Measurements from ENCODE around the gene EGF.
"Not testable (repeated sequence)": the region's sequence is repeated elsewhere in the genome, so short reads cannot be mapped to it uniquely, and the experiment has no call there.

The EGF gene

DNA sequence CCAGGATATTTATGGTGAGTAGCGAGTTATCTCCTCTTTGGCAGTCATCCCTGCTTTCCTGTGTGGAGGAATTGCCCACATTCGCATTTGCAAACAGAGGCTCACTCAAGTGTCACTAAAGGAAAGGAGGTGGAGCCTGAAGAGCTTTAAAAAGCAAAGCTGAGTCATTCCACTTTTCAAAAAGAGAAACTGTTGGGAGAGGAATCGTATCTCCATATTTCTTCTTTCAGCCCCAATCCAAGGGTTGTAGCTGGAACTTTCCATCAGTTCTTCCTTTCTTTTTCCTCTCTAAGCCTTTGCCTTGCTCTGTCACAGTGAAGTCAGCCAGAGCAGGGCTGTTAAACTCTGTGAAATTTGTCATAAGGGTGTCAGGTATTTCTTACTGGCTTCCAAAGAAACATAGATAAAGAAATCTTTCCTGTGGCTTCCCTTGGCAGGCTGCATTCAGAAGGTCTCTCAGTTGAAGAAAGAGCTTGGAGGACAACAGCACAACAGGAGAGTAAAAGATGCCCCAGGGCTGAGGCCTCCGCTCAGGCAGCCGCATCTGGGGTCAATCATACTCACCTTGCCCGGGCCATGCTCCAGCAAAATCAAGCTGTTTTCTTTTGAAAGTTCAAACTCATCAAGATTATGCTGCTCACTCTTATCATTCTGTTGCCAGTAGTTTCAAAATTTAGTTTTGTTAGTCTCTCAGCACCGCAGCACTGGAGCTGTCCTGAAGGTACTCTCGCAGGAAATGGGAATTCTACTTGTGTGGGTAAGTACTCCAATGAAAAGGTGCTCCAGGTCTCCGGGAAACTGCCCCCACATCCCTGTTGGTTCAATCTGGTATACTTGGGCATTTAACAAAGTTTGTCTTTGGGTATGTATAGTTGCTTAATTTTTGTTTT lies at the start of gene EGF:
Gene EGF (plus strand): TSS at position 178 of the 890 bp plus-strand sequence. CDS start 453 bp downstream, at position 631.
- DNase-seq (ENCODE audit: low spot score in 2 of 2) (no peak), ATAC-seq (ENCODE audit: low read depth) (no peak)
- H3K4me3 Mint-ChIP-seq = no peak within 1 kb of the TSS
- H3K4me1 Mint-ChIP-seq = peaks cover 4% of the 10 kb centered on the region
- H3K36me3 Mint-ChIP-seq = no peaks in the 10 kb centered on the region
- H3K9me3 Mint-ChIP-seq = no peaks in the 10 kb centered on the region
- peaks cover 19% of the 10 kb centered on the region for H3K27me3 Mint-ChIP-seq
- H3K27ac Mint-ChIP-seq = no peak within 1 kb of the TSS

DNA sequence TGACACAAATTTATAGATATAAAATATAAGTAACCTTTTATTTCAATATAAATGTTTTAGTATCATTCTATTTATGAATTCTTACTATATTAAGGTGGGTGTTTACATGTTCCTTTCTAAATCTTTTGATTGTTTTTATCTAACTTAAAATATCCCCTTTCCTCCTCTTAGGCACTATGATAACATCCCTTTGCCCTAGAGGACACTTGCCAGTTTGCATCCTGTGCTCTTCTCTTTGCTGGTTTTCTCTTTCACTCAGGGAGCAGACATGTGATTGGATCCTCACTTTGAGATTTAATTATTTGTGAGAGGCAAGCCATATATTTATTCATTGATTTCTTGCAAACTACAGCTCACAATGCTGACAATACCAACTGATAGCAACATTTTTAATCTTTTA lies 48.5 kb upstream of the EGF start:
- no peaks in the 10 kb centered on the region for H3K36me3 Mint-ChIP-seq
- DNase-seq (ENCODE audit: low spot score in 2 of 2) (no peak), ATAC-seq (ENCODE audit: low read depth) (no peak)
- no peaks in the 10 kb centered on the region for H3K4me1 Mint-ChIP-seq
- no peak overlapping the region for H3K27ac Mint-ChIP-seq
- H3K27me3 Mint-ChIP-seq = no peaks in the 10 kb centered on the region
- peaks cover 2% of the 10 kb centered on the region for H3K9me3 Mint-ChIP-seq
- no peak overlapping the region for H3K4me3 Mint-ChIP-seq

DNA sequence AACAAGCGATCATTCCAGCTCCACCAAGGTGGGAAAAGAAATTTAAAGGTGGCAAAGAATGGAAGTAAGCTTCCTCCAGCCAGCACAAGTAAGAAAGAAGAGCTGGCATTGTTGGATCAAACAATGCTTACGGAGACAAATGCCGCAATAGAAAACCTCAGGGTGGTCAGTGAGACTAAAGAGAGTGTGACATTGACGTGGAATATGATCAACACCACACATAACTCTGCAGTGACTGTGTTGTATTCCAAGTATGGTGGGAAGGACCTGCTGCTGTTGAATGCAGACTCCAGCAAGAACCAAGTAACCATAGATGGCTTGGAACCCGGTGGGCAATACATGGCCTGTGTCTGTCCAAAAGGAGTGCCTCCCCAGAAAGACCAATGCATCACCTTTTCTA lies 42.6 kb upstream of the EGF start:
- H3K4me3 Mint-ChIP-seq = no peak overlapping the region
- DNase-seq (ENCODE audit: low spot score in 2 of 2) (no peak), ATAC-seq (ENCODE audit: low read depth) (no peak)
- H3K27me3 Mint-ChIP-seq = no peaks in the 10 kb centered on the region
- peaks cover 3% of the 10 kb centered on the region for H3K36me3 Mint-ChIP-seq
- H3K9me3 Mint-ChIP-seq = no peaks in the 10 kb centered on the region
- no peaks in the 10 kb centered on the region for H3K4me1 Mint-ChIP-seq
- no peak overlapping the region for H3K27ac Mint-ChIP-seq

DNA sequence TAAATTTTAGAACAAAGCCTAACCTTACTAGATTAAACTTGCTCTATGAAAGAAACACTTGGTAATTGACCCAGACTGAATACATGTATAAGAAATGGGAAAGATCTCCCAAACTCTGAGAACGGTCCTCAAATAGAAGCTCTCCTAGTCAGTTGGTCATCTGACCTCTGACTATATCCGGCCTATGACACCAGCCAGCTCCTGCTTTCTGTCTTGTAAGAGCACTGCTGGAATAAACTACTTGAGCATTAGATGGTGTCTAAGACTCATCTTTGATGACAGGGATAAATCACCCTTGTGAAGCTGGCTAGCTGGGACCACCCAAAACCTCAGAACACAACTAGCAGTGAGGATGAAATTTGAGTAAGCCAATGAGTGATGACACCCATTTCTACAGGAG lies 40.6 kb upstream of the EGF start:
- Mint-ChIP-seq H3K27ac (no peak overlapping the region), H3K27me3 (peaks cover 6% of the 10 kb centered on the region), H3K4me1 (no peaks in the 10 kb centered on the region), H3K4me3 (no peak overlapping the region), H3K9me3 (no peaks in the 10 kb centered on the region), H3K36me3 (peaks cover 3% of the 10 kb centered on the region)
- DNase-seq (ENCODE audit: low spot score in 2 of 2) = no peak
- no peak for ATAC-seq (ENCODE audit: low read depth)

DNA sequence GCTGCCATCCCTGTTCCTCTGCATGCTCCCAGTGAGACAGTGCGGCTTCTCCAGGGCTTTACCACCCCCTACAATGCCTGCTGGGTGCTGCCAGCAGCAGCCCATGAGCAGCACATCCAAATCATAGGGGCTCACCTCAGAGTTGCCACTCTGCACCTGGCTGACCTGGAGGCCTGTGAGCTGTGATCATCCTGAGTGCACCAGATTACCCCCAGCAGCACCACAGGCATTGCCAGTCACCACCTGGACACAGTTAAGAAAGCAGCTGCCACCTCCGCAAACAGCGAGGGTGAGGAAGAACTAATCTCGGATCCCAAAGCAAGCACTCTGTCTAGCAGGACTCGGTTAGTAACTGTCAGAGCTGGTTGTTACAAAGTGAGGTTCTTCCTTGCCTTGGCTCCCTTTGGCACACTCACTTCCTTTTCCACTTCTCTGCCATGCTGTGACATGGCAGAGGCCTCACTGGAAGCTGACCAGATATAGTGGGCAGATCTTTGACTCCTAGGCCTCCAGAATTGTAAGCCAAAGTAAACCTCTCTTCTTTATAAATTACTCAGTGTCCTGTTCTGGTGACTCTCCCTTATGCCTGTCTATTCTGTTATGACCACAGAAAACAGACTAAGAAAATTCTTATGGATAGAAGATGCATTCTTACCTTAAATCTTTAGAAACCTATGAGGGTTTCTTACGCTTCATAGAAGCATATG lies 39.6 kb upstream of the EGF start:
- no peak for ATAC-seq (ENCODE audit: low read depth)
- H3K36me3 Mint-ChIP-seq = peaks cover 3% of the 10 kb centered on the region
- peaks cover 6% of the 10 kb centered on the region for H3K27me3 Mint-ChIP-seq
- no peaks in the 10 kb centered on the region for H3K9me3 Mint-ChIP-seq
- H3K4me3 Mint-ChIP-seq = no peak overlapping the region
- H3K27ac Mint-ChIP-seq = no peak overlapping the region
- no peaks in the 10 kb centered on the region for H3K4me1 Mint-ChIP-seq
- no peak for DNase-seq (ENCODE audit: low spot score in 2 of 2)

DNA sequence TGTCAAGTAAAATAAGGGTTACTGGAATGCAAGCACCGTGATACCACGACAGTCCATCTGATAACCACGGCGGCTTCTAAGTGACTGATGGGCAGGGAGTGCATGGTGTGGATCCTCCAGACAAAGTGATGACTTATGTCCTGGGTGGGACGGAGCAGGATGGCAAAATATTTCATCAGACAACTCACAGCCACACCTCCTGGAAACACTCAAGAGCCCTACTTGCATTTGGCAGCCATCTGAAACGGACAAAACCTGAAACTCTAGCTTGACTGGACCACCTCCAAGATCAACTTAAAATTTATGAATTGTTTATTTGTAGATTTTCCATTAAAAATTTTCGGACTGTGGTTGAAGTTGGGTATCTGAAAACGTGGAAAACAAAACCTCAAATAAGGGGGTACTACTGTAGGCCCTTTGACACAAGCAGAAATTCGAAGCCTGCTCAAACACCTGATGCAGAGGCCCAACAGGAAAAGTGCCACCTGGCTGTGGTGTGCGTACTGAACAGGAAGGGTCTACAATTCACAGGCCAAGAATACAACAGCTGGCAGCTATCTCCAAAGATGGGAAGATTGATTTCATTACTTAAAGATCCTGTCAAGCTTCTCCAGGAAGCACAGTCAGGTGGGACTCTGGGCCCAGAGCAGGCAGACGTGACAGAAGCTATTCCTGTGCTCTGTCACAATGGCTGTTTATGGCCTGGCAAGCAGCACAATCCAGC lies 38.7 kb upstream of the EGF start:
- no peak overlapping the region for H3K4me3 Mint-ChIP-seq
- H3K9me3 Mint-ChIP-seq = no peaks in the 10 kb centered on the region
- no peak for ATAC-seq (ENCODE audit: low read depth)
- H3K36me3 Mint-ChIP-seq = peaks cover 3% of the 10 kb centered on the region
- no peak for DNase-seq (ENCODE audit: low spot score in 2 of 2)
- no peak overlapping the region for H3K27ac Mint-ChIP-seq
- H3K27me3 Mint-ChIP-seq = peaks cover 6% of the 10 kb centered on the region
- H3K4me1 Mint-ChIP-seq = no peaks in the 10 kb centered on the region

DNA sequence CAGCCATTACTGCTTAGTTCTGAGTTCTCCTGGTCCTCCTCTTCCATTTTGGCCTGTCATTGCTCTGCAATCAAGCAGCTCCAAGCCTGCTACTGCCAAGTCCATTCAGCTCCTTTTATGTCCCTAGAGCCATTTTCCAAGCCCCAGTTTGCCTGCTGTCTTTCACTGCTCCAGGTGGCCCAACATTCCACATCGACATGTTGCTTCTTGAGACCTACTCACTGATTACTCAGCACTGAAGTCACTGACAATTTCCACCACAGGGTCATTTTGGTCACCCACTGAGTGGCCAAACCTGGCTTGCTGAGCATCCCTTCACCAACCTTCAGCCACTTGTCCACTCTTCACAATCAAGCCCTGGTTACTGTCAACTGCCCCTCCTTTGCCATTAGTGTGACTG lies 37.6 kb upstream of the EGF start:
- H3K9me3 Mint-ChIP-seq = no peaks in the 10 kb centered on the region

DNA sequence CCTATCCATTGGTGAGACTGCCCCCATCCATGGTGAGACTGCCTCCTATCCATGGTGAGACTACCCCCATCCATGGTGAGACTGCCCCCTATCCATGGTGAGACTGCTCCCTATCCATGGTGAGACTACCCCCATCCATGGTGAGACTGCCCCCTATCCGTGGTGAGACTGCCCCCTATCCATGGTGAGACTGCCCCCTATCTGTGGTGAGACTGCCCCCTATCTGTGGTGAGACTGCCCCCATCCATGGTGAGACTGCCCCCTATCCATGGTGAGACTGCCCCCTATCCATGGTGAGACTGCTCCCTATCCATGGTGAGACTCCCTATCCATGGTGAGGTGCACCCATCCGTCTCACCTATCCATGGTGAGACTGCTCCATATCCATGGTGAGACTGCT lies 37.1 kb upstream of the EGF start:
- H3K27me3 Mint-ChIP-seq; H3K36me3 Mint-ChIP-seq; H3K9me3 Mint-ChIP-seq; H3K27ac Mint-ChIP-seq; ATAC-seq (ENCODE audit: low read depth); DNase-seq (ENCODE audit: low spot score in 2 of 2); H3K4me3 Mint-ChIP-seq; H3K4me1 Mint-ChIP-seq: not testable (repeated sequence)

More for the DNA sequence above, 37.6 kb upstream of the EGF start:
- Mint-ChIP-seq H3K27me3 (peaks cover 10% of the 10 kb centered on the region), H3K4me1 (no peaks in the 10 kb centered on the region), H3K27ac (no peak overlapping the region), H3K4me3 (no peak overlapping the region), H3K36me3 (no peaks in the 10 kb centered on the region)
- DNase-seq (ENCODE audit: low spot score in 2 of 2) (no peak), ATAC-seq (ENCODE audit: low read depth) (no peak)

DNA sequence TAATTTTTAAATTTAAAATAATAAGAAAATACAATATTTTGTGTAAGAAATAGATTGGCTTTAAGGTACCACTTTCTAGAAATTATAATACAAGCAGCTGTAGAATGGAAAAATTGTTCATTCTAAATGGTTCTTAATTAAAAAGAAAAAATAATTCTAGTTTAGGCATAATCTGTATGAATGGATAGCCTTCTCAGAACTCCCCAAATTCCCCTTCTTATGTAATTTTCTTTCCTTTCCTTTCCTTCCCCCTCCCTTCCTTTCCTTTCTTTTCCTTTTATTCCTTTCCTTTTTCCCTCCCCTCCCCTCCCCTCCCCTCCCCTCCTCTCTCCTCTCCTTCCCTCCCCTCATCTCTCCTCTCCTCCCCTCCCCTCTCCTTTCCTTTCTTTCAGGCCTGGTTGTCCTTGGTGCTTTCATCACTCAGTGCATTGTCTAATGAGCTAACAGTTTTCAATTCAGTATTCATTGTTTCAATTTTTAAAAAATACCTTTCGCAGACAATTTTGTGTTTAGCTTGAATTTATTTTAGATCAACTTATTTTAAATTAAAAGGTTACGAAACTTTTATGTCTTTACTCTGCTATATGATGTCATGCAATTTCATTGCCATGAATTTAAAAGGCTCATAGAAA lies 35.9 kb upstream of the EGF start:
- ATAC-seq (ENCODE audit: low read depth) = no peak
- Mint-ChIP-seq H3K4me3 (no peak overlapping the region), H3K4me1 (no peaks in the 10 kb centered on the region), H3K9me3 (no peaks in the 10 kb centered on the region), H3K36me3 (no peaks in the 10 kb centered on the region), H3K27me3 (peaks cover 10% of the 10 kb centered on the region), H3K27ac (no peak overlapping the region)
- no peak for DNase-seq (ENCODE audit: low spot score in 2 of 2)

DNA sequence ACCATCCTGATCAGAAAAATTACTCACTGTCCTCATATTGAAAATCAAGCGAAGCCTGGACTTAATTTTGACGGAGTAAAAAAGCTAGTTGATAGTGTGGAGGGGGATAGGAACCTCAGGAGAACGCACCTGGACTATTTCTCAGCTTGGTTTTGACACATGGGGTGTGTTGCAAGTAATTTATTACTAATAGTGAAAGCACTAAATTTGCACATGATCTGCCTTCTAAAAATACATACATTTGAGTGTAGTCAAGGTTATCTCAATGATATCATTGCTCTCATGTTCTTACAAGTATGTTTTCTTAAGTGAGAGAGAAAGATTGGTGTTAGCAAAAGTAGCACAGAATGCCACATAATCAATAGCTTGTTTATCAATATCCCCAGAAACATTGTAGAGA lies 35.3 kb upstream of the EGF start:
- Mint-ChIP-seq H3K4me1 (no peaks in the 10 kb centered on the region), H3K27me3 (peaks cover 10% of the 10 kb centered on the region), H3K36me3 (no peaks in the 10 kb centered on the region), H3K4me3 (no peak overlapping the region), H3K27ac (no peak overlapping the region), H3K9me3 (no peaks in the 10 kb centered on the region)
- ATAC-seq (ENCODE audit: low read depth) (no peak), DNase-seq (ENCODE audit: low spot score in 2 of 2) (no peak)

DNA sequence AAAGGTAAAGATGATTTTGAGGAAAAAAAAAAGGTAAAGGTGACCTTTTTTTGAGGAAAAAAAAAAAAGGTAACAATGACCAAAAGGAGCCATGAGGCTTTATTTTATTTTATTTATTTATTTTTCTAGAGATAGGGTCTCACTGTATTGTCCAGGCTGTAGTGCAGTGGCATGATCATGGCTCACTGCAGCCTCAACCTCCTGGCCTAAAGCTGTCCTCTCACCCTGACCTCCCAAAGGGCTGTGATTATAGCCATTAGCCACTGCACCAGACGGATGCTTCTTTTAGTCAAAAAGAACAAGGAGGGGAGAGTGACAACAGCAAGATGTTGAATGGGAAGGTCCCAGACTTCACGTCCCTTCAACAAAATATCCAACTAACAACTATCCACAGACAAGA lies 34.3 kb upstream of the EGF start:
- ATAC-seq (ENCODE audit: low read depth) = no peak
- DNase-seq (ENCODE audit: low spot score in 2 of 2) = no peak
- Mint-ChIP-seq H3K4me3 (no peak overlapping the region), H3K36me3 (no peaks in the 10 kb centered on the region), H3K27ac (no peak overlapping the region), H3K4me1 (no peaks in the 10 kb centered on the region), H3K9me3 (no peaks in the 10 kb centered on the region), H3K27me3 (peaks cover 10% of the 10 kb centered on the region)

DNA sequence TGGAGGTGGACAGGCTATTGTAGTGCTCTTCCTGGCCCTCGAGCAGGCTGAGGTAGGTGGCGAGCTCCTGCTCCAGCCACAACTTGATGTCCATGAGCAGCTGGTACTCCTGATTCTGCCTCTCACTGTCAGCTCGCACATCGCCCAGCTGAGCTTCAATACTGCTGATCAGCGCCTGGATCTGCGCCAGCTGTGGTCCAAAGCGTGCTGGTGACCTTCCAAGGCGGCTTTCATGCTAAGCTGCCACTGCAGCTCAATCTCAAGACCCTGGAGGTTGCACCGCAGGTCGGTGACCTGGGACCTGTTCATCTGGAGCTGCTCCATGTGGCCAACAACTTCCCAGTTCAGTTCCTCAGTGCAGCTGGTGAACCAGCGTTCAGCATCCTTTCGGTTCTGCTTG lies 33.6 kb upstream of the EGF start:
- Mint-ChIP-seq H3K4me1 (no peaks in the 10 kb centered on the region), H3K27ac (no peak overlapping the region), H3K4me3 (no peak overlapping the region), H3K9me3 (no peaks in the 10 kb centered on the region), H3K27me3 (peaks cover 10% of the 10 kb centered on the region), H3K36me3 (no peaks in the 10 kb centered on the region)
- ATAC-seq (ENCODE audit: low read depth) = no peak
- DNase-seq (ENCODE audit: low spot score in 2 of 2) = no peak

DNA sequence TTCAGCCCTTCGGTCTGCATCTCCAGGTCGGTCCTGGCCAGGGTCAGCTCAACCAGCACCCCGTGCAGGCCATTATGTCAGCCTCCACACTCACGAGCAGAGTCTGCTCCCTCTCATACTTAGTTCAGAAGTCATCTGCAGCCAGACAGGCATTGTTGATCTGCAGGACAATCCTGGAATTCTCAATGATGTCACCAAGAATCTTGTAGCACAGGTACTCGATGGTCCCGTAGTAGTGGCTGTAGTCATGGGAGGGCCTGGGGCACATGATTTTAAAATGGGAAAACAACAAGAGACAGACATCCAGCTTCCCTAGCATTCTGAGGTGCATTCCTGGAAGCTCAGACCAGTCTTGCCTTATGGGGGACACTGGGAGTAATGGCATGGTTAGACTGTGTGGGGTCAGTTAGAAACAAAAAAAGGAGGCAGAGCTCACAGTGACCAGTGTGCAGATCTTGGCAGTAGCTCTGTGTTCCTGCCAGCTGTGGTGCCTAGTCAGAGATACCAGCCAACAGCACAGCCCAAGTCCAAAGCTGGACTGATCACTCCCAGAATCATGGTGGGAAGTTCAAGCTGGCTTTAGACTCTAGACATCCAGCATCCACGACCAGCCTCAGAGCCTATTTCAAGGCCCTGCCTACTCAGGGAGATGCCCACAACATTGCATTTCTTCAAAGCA lies 32.9 kb upstream of the EGF start:
- DNase-seq (ENCODE audit: low spot score in 2 of 2) (no peak), ATAC-seq (ENCODE audit: low read depth) (no peak)
- Mint-ChIP-seq H3K9me3 (no peaks in the 10 kb centered on the region), H3K27me3 (peaks cover 10% of the 10 kb centered on the region), H3K4me1 (no peaks in the 10 kb centered on the region), H3K36me3 (no peaks in the 10 kb centered on the region), H3K4me3 (no peak overlapping the region), H3K27ac (no peak overlapping the region)

All from memory B cell (primary cell).